Panc1 (cell line): Measurements from ENCODE around the gene TULP3. TPM values are rescaled to one million over a fixed set of nuclear protein-coding genes. Genes with fewer than 3 reads are reported as not detected.
"Not testable (repeated sequence)": the region's sequence is repeated elsewhere in the genome, so short reads cannot be mapped to it uniquely, and the experiment has no call there.

ENCODE experiments used
- ATAC-seq: fragments of 200-7000 bp; cut with Tn5 transposase; 2 replicates; pipeline ENCODE4 v1.9.1; 2020; ENCODE audit warnings: mild to moderate bottlenecking, moderate library complexity
- BruUV-seq: library from RNA; stranded (reverse); fragments of 400-500 nt; replicated peaks from 2 replicates; lab custom pipeline; 2021; lab: Mats Ljungman, UMichigan
- CTCF ChIA-PET: fragments of 300-600 bp; sonication (Branson Sonifier 250); formaldehyde crosslinking; loops from one replicate; lab custom pipeline; 2022; ENCODE audit warnings: antibody characterized with exemption; lab: Charles Lee
- POLR2A ChIA-PET: fragments of 300-600 bp; sonication (Branson Sonifier 250); formaldehyde crosslinking; loops from one replicate; lab custom pipeline; 2022; ENCODE audit warnings: antibody characterized with exemption; lab: Charles Lee
- DNase-seq: peaks from one replicate; pipeline ENCODE4 v3.0.0-alpha.2; 2010; ENCODE audit warnings: low read depth, low spot score
- H3K27ac ChIP-seq: 2 replicates; pipeline ENCODE4 v1.5.1; 2011; ENCODE audit warnings: mild to moderate bottlenecking, low read length, inconsistent platforms
- H3K27me3 ChIP-seq: fragments of 200-500 bp; sonication (Bioruptor generic); 2 replicates; pipeline ENCODE4 v1.6.0; 2014; ENCODE audit warnings: low read length, inconsistent platforms; ENCODE audit not compliant: control insufficient read depth, insufficient read depth
- H3K36me3 ChIP-seq: fragments of 200-500 bp; sonication (Bioruptor generic); 2 replicates; pipeline ENCODE4 v1.5.1; 2014; ENCODE audit warnings: inconsistent platforms, mild to moderate bottlenecking, low read length, moderate library complexity; ENCODE audit not compliant: control insufficient read depth, insufficient read depth
- H3K4me1 ChIP-seq: 2 replicates; pipeline ENCODE4 v1.5.1; 2011; ENCODE audit warnings: inconsistent platforms, mild to moderate bottlenecking, low read length, moderate library complexity; ENCODE audit not compliant: control insufficient read depth, insufficient read depth
- H3K4me3 ChIP-seq, 2 experiments: 2 replicates each; pipeline ENCODE4 v1.5.1; 2011 to 2012; ENCODE audit warnings: low read depth in 2 of 2, low read length in 2 of 2, mild to moderate bottlenecking in 2 of 2, inconsistent platforms in 1 of 2, moderate library complexity in 1 of 2
- H3K9me3 ChIP-seq: fragments of 200-500 bp; sonication (Bioruptor generic); 2 replicates; pipeline ENCODE4 v1.5.1; 2014; ENCODE audit warnings: low read depth, mild to moderate bottlenecking, inconsistent platforms, low read length, moderate library complexity; ENCODE audit not compliant: control insufficient read depth, insufficient read depth
- CTCF ChIP-seq: fragments of 450-650 bp; IDR thresholded peaks from 2 replicates; pipeline ENCODE4 v1.5.1; 2017; ENCODE audit warnings: mild to moderate bottlenecking
- POLR2AphosphoS5 ChIP-seq: IDR thresholded peaks from 2 replicates; pipeline ENCODE4 v1.6.1; 2012; ENCODE audit warnings: mild to moderate bottlenecking, low read depth, low read length, moderate library complexity
- SIN3A ChIP-seq: IDR thresholded peaks from 2 replicates; pipeline ENCODE4 v1.6.1; 2012; ENCODE audit warnings: low read depth, mild to moderate bottlenecking, low read length, moderate library complexity, borderline replicate concordance; ENCODE audit not compliant: insufficient read depth
- TCF7L2 ChIP-seq: IDR thresholded peaks from 2 replicates; pipeline ENCODE4 v1.6.1; 2011; ENCODE audit warnings: mild to moderate bottlenecking, low read depth, low read length, inconsistent platforms
- in situ Hi-C: cut with HindIII; loops from 2 replicates; pipeline ENCODE4 v1.10.0; 2016; ENCODE audit warnings: low sequenced_read_pairs, low pct_unique_long_range_greater_than_20kb
- intact Hi-C: fragments of 100-400 bp; cut with micrococcal nuclease; formaldehyde crosslinking; loops from one replicate; pipeline ENCODE4 v1.10.0; 2022; ENCODE audit not compliant: unreplicated experiment
- total RNA-seq: library from RNA; stranded (reverse); gene quantifications from one replicate; pipeline ENCODE4 v1.2.1, GENCODE V29; 2021; ENCODE audit not compliant: unreplicated experiment
- TF ChIP-seq, protein P1 (sequence below), 2 experiments: IDR thresholded peaks; 2 replicates each; pipeline ENCODE4 v1.6.1; 2011 to 2012; ENCODE audit warnings: low read depth in 2 of 2, control low read depth in 1 of 2, low read length in 1 of 2, mild to moderate bottlenecking in 1 of 2, moderate library complexity in 1 of 2; ENCODE audit not compliant: insufficient read depth in 1 of 2

TULP3 gene
- total RNA-seq, 1 experiment from 2014 or later: 29.3 TPM

DNA sequence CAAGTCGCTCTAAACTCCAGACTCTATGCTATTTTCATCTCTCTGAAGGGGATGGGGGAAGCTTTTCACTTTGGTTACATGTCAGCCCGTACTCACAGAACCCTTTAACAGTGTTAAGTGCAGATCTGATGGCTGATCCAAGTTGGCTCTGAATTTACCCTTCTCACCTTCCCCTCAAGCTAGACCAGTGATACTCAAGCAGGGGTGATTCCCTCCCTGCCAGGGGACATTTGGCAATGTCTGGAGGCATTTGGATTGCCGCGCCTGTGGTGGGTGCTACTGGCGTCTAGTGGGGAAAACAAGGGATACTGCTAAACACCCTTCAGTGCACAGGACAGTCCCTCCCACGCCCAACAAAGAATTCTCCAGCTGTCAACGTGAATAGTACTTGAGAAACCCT is 27.8 kb upstream of the TULP3 start:
- Histone ChIP-seq H3K9me3 (no peaks in the 10 kb centered on the region), H3K27me3 (no peaks in the 10 kb centered on the region), H3K27ac (no peak overlapping the region), H3K36me3 (no peaks in the 10 kb centered on the region; the same call in none of the 2 replicates), H3K4me1 (no peaks in the 10 kb centered on the region), H3K4me3 (no peak overlapping the region)
- ATAC-seq: no peak
- intact Hi-C loops (no loop called here), in situ Hi-C loops (no loop called here)
- no peak for DNase-seq
- BruUV-seq: no TSS peak
- TF ChIP-seq POLR2AphosphoS5: no peak
- no peak for TF ChIP-seq SIN3A
- TF ChIP-seq CTCF: no peak
- no peak for TF ChIP-seq TCF7L2
- TF ChIP-seq, protein P1, sequence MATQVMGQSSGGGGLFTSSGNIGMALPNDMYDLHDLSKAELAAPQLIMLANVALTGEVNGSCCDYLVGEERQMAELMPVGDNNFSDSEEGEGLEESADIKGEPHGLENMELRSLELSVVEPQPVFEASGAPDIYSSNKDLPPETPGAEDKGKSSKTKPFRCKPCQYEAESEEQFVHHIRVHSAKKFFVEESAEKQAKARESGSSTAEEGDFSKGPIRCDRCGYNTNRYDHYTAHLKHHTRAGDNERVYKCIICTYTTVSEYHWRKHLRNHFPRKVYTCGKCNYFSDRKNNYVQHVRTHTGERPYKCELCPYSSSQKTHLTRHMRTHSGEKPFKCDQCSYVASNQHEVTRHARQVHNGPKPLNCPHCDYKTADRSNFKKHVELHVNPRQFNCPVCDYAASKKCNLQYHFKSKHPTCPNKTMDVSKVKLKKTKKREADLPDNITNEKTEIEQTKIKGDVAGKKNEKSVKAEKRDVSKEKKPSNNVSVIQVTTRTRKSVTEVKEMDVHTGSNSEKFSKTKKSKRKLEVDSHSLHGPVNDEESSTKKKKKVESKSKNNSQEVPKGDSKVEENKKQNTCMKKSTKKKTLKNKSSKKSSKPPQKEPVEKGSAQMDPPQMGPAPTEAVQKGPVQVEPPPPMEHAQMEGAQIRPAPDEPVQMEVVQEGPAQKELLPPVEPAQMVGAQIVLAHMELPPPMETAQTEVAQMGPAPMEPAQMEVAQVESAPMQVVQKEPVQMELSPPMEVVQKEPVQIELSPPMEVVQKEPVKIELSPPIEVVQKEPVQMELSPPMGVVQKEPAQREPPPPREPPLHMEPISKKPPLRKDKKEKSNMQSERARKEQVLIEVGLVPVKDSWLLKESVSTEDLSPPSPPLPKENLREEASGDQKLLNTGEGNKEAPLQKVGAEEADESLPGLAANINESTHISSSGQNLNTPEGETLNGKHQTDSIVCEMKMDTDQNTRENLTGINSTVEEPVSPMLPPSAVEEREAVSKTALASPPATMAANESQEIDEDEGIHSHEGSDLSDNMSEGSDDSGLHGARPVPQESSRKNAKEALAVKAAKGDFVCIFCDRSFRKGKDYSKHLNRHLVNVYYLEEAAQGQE (IDR thresholded peaks at IDR 0.05; ENCODE audit: insufficient read depth in 1 of 2, low read depth in 2 of 2, low read length in 1 of 2): no peak
- POLR2A ChIA-PET: no interaction called here
- CTCF ChIA-PET: no interaction called here

- DNase-seq, H3K27me3 ChIP-seq, POLR2A ChIA-PET, H3K27ac ChIP-seq, BruUV-seq, H3K36me3 ChIP-seq, ATAC-seq, H3K4me3 ChIP-seq, H3K4me1 ChIP-seq, intact Hi-C loops, CTCF ChIA-PET, H3K9me3 ChIP-seq, in situ Hi-C loops: not testable (repeated sequence)
Measured at GRCh38 chr12:2863402-2863801, 27.3 kb upstream of the TULP3 start.

GRCh38 chr12:2864198-2864597 is 26.5 kb upstream of the TULP3 start:
- no peak for TF ChIP-seq CTCF
- no peak for TF ChIP-seq POLR2AphosphoS5
- no peak for TF ChIP-seq TCF7L2
- no peak for TF ChIP-seq SIN3A
- TF ChIP-seq, protein P1 (IDR thresholded peaks at IDR 0.05; ENCODE audit: insufficient read depth in 1 of 2, low read depth in 2 of 2, low read length in 1 of 2): no peak
- Histone ChIP-seq H3K36me3 (peaks cover 3% of the 10 kb centered on the region), H3K9me3 (no peaks in the 10 kb centered on the region), H3K4me1 (no peaks in the 10 kb centered on the region), H3K4me3 (no peak overlapping the region), H3K27ac (no peak overlapping the region), H3K27me3 (no peaks in the 10 kb centered on the region)
- ChIA-PET CTCF (interaction anchor here (0.9 kb wide), 1 partner anchor 9 kb away, joined by 3 read pairs; no protein-coding TSS in a partner anchor), POLR2A (no interaction called here)
- DNase-seq: no peak
- in situ Hi-C loops (no loop called here), intact Hi-C loops (no loop called here)
- no peak for ATAC-seq
- BruUV-seq: no TSS peak
